HepG2 (cell line): ENCODE results near the gene RAPH1. TPM values are rescaled to one million over a fixed set of nuclear protein-coding genes. Genes with fewer than 3 reads are reported as not detected.

Source experiments
- ATAC-seq: fragments of 200-7000 bp; cut with Tn5 transposase; 3 replicates; pipeline ENCODE4 v1.9.1; 2020; ENCODE audit warnings: mild to moderate bottlenecking, moderate library complexity
- BruUV-seq: library from RNA; stranded (reverse); fragments of 400-500 nt; replicated peaks from 2 replicates; lab custom pipeline; 2021; lab: Mats Ljungman, UMichigan
- CTCF ChIA-PET: fragments of 300-600 bp; formaldehyde crosslinking; extraction: SDS; loops from one replicate; lab custom pipeline; 2021; ENCODE audit warnings: low total read pairs, inconsistent platforms, low intra/inter-chr PET ratio; lab: Yijun Ruan, JAX
- POLR2A ChIA-PET: fragments of 350-600 bp; sonication (Branson Sonifier 250); formaldehyde crosslinking; loops from one replicate; lab custom pipeline; 2020; ENCODE audit warnings: antibody characterized with exemption, inconsistent platforms; lab: Yijun Ruan, JAX
- DNase-seq: peaks from one replicate; pipeline ENCODE4 v3.0.0-alpha.2; 2015; ENCODE audit warnings: low spot score
- FAIRE-seq: peaks from 3 replicates; lab custom pipeline; 2011; peaks lifted over from hg19 to GRCh38; lab: Jason Lieb, UNC
- H2AFZ ChIP-seq: one replicate; pipeline ENCODE4 v1.6.1; 2011; ENCODE audit warnings: low read length, inconsistent platforms
- H3K27ac ChIP-seq: fragments of 300-600 bp; 3 replicates; pipeline ENCODE4 v1.8.0; 2011; ENCODE audit warnings: mixed run types, mild to moderate bottlenecking, mixed read lengths, low read length, inconsistent platforms; ENCODE audit not compliant: insufficient read depth; ENCODE audit errors: extremely low read length
- H3K27me3 ChIP-seq, 2 experiments: fragments of 200-600 bp in 1 of 2; 2 replicates in 1 of 2; 3 replicates in 1 of 2; pipeline versions ENCODE4 v1.6.0 to v1.8.0; 2011; ENCODE audit warnings: low read length in 2 of 2, mild to moderate bottlenecking in 2 of 2, moderate library complexity in 2 of 2, inconsistent platforms in 1 of 2; ENCODE audit not compliant: insufficient read depth in 2 of 2, control insufficient read depth in 1 of 2
- H3K36me3 ChIP-seq, 2 experiments: fragments of 200-600 bp in 1 of 2; replicated peaks in 1 of 2; 2 replicates in 1 of 2; 3 replicates in 1 of 2; pipeline versions ENCODE4 v1.5.1 to v1.8.0; 2011; ENCODE audit warnings: low read length in 2 of 2, inconsistent platforms in 1 of 2; ENCODE audit not compliant: insufficient read depth in 2 of 2, control insufficient read depth in 1 of 2
- H3K4me1 ChIP-seq: 2 replicates; pipeline ENCODE4 v1.5.1; 2012; ENCODE audit warnings: low read length, inconsistent platforms; ENCODE audit not compliant: insufficient read depth
- H3K4me2 ChIP-seq: 2 replicates; pipeline ENCODE4 v1.6.0; 2011; ENCODE audit warnings: low read depth, low read length, inconsistent platforms
- H3K4me3 ChIP-seq, 3 experiments: fragments of 200-600 bp in 1 of 3; sonication (generic), shearing (Covaris generic) in 1 of 3; replicated peaks in 1 of 3; 2 replicates each; pipeline ENCODE4 v1.5.1; 2011 to 2016; ENCODE audit warnings: low read length in 3 of 3, inconsistent platforms in 2 of 3, low read depth in 2 of 3, mild to moderate bottlenecking in 2 of 3, control low read depth in 1 of 3, mixed read lengths in 1 of 3; ENCODE audit not compliant: insufficient read depth in 1 of 3
- H3K79me2 ChIP-seq: one replicate; pipeline ENCODE4 v1.6.1; 2011; ENCODE audit warnings: low read length, inconsistent platforms; ENCODE audit not compliant: insufficient read depth
- H3K9ac ChIP-seq: 2 replicates; pipeline ENCODE4 v1.6.0; 2011; ENCODE audit warnings: mild to moderate bottlenecking, low read depth, low read length, inconsistent platforms; ENCODE audit not compliant: insufficient read depth
- H3K9me3 ChIP-seq: 2 replicates; pipeline ENCODE4 v1.5.1; 2012; ENCODE audit warnings: mild to moderate bottlenecking, low read length
- H4K20me1 ChIP-seq: 2 replicates; pipeline ENCODE4 v1.6.0; 2011; ENCODE audit warnings: inconsistent platforms, mild to moderate bottlenecking, low read length, moderate library complexity; ENCODE audit not compliant: insufficient read depth
- DNMT3B ChIP-seq: conservative IDR thresholded peaks from 2 replicates; pipeline ENCODE4 v1.6.1; 2016; ENCODE audit warnings: missing biosample characterization, control low read depth
- E2F2 ChIP-seq: sonication (generic); formaldehyde crosslinking; IDR thresholded peaks from 2 replicates; pipeline ENCODE4 v1.4.0; 2020; ENCODE audit warnings: missing genetic modification reagents, borderline replicate concordance
- HBP1 ChIP-seq: IDR thresholded peaks from 2 replicates; pipeline ENCODE4 v1.6.1; 2016; ENCODE audit warnings: low read depth, control low read depth
- KLF16 ChIP-seq, 2 experiments: sonication (generic) in 1 of 2; formaldehyde crosslinking in 1 of 2; IDR thresholded peaks; 2 replicates each; pipeline versions ENCODE4 v1.6.1 to v1.8.0; 2016 to 2023; ENCODE audit warnings: missing genetic modification reagents in 2 of 2, missing compliant biosample characterization in 1 of 2
- MXI1 ChIP-seq: IDR thresholded peaks from 3 replicates; pipeline ENCODE4 v1.6.1; 2012; ENCODE audit warnings: low read depth, low read length, inconsistent platforms, borderline replicate concordance
- PHB2 ChIP-seq: fragments of 450-650 bp; IDR thresholded peaks from 2 replicates; pipeline ENCODE4 v1.6.1; 2018; ENCODE audit not compliant: partially characterized antibody
- PPARG ChIP-seq: conservative IDR thresholded peaks from 2 replicates; pipeline ENCODE4 v1.6.1; 2016; ENCODE audit warnings: missing biosample characterization, missing genetic modification reagents
- RCOR2 ChIP-seq: IDR thresholded peaks from 2 replicates; pipeline ENCODE4 v1.6.1; 2016; ENCODE audit warnings: missing biosample characterization, missing genetic modification reagents
- ZNF557 ChIP-seq: sonication (generic); formaldehyde crosslinking; IDR thresholded peaks from 2 replicates; pipeline ENCODE4 v1.4.0; 2020; ENCODE audit warnings: missing genetic modification reagents
- ZNF569 ChIP-seq: sonication (generic); formaldehyde crosslinking; IDR thresholded peaks from 2 replicates; pipeline ENCODE4 v1.5.0; 2020; ENCODE audit warnings: mild to moderate bottlenecking, missing genetic modification reagents, moderate library complexity, borderline replicate concordance
- ZNF609 ChIP-seq: sonication (generic); formaldehyde crosslinking; IDR thresholded peaks from 2 replicates; pipeline ENCODE4 v1.4.0; 2020; ENCODE audit warnings: mild to moderate bottlenecking, missing genetic modification reagents, borderline replicate concordance
- ZNF850 ChIP-seq: sonication (generic); formaldehyde crosslinking; conservative IDR thresholded peaks from 2 replicates; pipeline ENCODE4 v1.9.0; 2021; ENCODE audit warnings: mild to moderate bottlenecking, missing genetic modification reagents
- ZSCAN31 ChIP-seq: sonication (generic); formaldehyde crosslinking; IDR thresholded peaks from 2 replicates; pipeline ENCODE4 v1.5.0; 2020; ENCODE audit warnings: low read depth, mild to moderate bottlenecking, missing genetic modification reagents
- whole genome bisulfite sequencing: methylation state at CpG from one replicate; pipeline ENCODE4 v1.1.6; 2017; ENCODE audit warnings: low lambda C conversion rate; 5-methylcytosine and 5-hydroxymethylcytosine counted together
- in situ Hi-C: cut with HindIII; loops from 2 replicates; pipeline ENCODE4 v1.10.0; 2017; ENCODE audit warnings: low pct_unique_long_range_greater_than_20kb; ENCODE audit not compliant: extremely low pct_ligation_motif_present
- intact Hi-C: fragments of 100-400 bp; cut with micrococcal nuclease; formaldehyde crosslinking; loops from one replicate; pipeline ENCODE4 v1.10.0; 2022; ENCODE audit not compliant: unreplicated experiment
- polyA plus RNA-seq, 8 experiments: library from polyadenylated mRNA; depleted of rRNA in 3 of 8; stranded (reverse) in 7 of 8; unstranded in 1 of 8; fragments of >200 nt; fragmentation: Illumina TruSeq in 4 of 8; extraction: Trizol in 4 of 8; gene quantifications; 2 replicates each; pipeline versions ENCODE4 v1.2.1 to v1.2.3, GENCODE V29; 2011 to 2016; ENCODE audit warnings: low read depth in 4 of 8, missing spikeins in 1 of 8, mixed read lengths in 1 of 8; ENCODE audit not compliant: insufficient read depth in 1 of 8
- total RNA-seq, 5 experiments: library from RNA; depleted of rRNA; stranded (reverse); fragments of >200 nt; fragmentation: Illumina TruSeq; extraction: Trizol; gene quantifications; 2 replicates each; pipeline ENCODE4 v1.2.3, GENCODE V29; 2016; ENCODE audit warnings: low read depth in 1 of 5

RAPH1 gene
- total and polyA plus RNA-seq, 2 of the 13 experiments (the other 11 are each of a cell fraction or from before 2014, with no cell fraction given), result 5.3 to 6.7 TPM

GRCh38 chr2:203534621-203535077 is 452 bp downstream of the RAPH1 start (continued):
- TF ChIP-seq PHB2 (no peak), HBP1 (CRISPR knock-in tag) (peak; percentile 13; the same call in 1 of the 2 replicates), MXI1 (0 out of 3 replicates have a peak, but pooled peaks have one; percentile 2), E2F2 (CRISPR knock-in tag) (no peak)

- POLR2A ChIA-PET, result interaction anchor here (1.4 to 3.4 kb wide), 5 partner anchors 14 to 286 kb away, joined by 3 to 27 read pairs (median 5); no protein-coding TSS in a partner anchor
- CTCF ChIA-PET, result no interaction called here
- peaks cover 30% of the 10 kb centered on the region for H3K4me1 ChIP-seq
- TF ChIP-seq RCOR2 (CRISPR knock-in tag) (no peak), PPARG (CRISPR knock-in tag) (no peak), ZNF569 (CRISPR knock-in tag) (no peak), ZNF609 (CRISPR knock-in tag) (no peak), DNMT3B (0 out of 2 replicates have a peak, but pooled peaks have one; percentile 35), ZNF557 (CRISPR knock-in tag) (no peak), ZSCAN31 (no peak), ZNF850 (no peak), KLF16 (CRISPR knock-in tag; IDR thresholded peaks at IDR 0.05) (peak in 1 of 2 experiments; percentile 14; a peak in 1 of 4 replicates)
These were observed 1.2 kb downstream of the RAPH1 start for GRCh38 chr2:203533676-203534591.

More at GRCh38 chr2:203533676-203534591, 1.2 kb downstream of the RAPH1 start:
- peak; percentile 15 for ATAC-seq
- Histone ChIP-seq H3K4me3 (peak overlapping the region; percentile 97 to 99 (median 97)), H4K20me1 (no peaks in the 10 kb centered on the region), H3K79me2 (peaks cover 54% of the 10 kb centered on the region), H3K27ac (peak overlapping the region; percentile 78), H3K4me2 (peak overlapping the region; percentile 95), H3K36me3 (no peaks in the 10 kb centered on the region; a peak in 1 of 5 replicates), H3K27me3 (no peaks in the 10 kb centered on the region; a peak in 1 of 5 replicates), H2AFZ (peak overlapping the region; percentile 8), H3K9me3 (no peaks in the 10 kb centered on the region), H3K9ac (peak overlapping the region; percentile 56)
- TSS peak; percentile 70 for BruUV-seq
- under 1% methylated on average over 24 of the region's 24 CpGs for WGBS
- intact Hi-C loops (loop anchor here (1.0 to 2.0 kb wide), 3 partner anchors 117 to 281 kb away; no protein-coding TSS in a partner anchor), in situ Hi-C loops (no loop called here)
- no peak for FAIRE-seq
- DNase-seq, result no peak
